HG03565 (cell line): Measurements from ENCODE around the gene YIPF1.

Experiments
- ATAC-seq: cut with Tn5 transposase; IDR thresholded peaks from one replicate; pipeline ENCODE4 v1.9.1; 2021; ENCODE audit warnings: mild to moderate bottlenecking, moderate library complexity; ENCODE audit not compliant: unreplicated experiment

Gene YIPF1

DNA sequence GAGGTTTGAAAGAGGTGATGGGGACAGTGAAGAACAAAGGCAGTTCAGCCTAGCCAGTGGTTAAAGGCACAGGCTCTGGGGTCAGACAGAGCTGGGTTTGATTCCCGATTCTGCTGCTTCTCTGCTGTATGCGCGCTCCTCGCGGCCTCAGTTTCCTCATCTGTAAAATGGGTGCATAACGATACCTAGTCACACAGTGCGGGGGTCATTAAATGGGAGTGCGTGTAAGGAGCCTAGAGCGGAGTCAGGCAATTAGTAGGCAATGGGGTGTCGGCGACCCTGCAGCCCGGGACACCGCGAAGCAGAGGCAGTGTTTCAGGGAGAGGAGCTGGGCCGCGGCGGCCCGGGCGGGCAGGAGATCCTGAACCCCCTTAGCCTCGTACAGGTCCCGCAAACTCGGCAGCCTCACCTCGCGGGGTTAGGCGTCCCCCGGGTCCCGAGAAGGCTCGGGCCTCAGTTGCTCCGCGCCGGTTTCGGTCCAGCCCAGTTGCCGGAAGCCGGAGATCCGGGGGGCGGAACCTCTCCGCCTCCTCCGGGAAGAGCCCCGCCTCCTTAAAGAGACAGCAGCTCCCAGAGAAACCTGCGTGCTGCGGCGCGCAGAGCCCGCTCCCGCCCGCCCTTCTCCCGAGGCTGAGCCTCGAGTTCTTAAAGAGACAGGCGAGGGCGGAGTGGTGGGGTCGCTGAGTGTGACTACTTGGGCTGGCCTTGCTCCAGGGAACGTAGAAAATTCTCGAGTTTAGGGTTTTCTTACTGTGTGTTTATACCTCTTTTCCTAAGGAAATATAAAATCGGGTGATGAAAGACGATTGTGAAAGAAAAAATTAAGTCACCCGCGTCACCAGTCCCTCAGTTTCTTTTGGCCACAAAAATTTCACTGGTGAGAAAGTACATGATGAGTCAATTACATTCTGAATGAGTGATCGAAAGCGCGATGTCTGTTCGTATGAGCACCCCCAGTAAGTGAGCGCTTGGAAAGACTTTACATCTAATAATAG is at the start of gene YIPF1:
YIPF1 (minus strand) TSS at position 494 of the 995 bp plus-strand sequence. CDS start 860 bp downstream, outside the sequence.
- ATAC-seq: peak; percentile 78

DNA sequence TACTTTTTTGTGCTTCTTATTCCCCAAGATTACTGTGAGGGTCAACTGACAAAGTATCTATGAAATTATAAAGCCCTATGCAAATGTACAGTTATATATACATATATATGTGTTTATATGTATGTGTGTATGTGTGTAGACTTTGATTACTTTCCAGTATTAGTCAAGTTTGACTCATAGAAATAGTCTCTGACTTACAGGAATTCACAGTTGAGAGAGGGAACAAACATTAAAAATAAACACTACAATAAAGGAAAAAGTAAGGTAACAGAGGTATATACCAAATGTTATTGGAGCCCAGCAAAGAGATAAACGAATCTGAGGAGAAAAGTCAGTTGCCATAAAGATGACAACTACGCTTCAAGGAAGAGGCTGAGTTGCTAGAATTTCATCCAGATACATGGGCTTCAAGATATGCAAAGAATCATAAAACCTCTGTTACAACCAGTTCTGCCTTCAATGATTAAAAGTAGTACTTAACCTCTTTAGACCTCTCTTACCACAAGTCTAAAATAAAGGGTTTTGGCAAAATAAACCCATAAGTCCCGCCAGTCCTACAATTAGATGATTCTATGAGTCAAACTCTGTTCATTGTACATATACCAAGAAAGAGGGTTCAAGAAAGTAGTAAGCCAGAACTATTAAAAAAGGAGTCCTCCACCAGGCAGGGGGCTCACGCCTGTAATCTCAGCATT is 48.7 kb upstream of the YIPF1 start:
- ATAC-seq: no peak

DNA sequence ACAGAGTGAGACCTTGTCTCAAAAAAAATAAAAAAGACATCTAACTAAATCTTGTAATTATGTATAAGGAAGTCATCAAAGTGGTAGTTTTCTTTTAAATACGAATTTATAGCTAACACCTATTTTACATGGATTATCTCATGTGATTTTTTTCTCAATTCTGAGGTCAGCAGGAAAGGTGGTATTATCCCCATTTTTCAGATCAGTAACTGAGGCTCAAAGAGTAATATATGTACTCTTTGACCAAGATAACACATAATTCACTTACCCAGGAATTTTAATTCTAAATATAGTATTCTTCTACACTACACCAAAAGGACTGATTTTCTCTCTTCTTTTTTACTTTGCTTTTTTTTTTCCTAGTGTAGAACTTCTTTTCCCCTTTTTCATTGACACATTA is 46.8 kb upstream of the YIPF1 start:
- ATAC-seq: no peak

DNA sequence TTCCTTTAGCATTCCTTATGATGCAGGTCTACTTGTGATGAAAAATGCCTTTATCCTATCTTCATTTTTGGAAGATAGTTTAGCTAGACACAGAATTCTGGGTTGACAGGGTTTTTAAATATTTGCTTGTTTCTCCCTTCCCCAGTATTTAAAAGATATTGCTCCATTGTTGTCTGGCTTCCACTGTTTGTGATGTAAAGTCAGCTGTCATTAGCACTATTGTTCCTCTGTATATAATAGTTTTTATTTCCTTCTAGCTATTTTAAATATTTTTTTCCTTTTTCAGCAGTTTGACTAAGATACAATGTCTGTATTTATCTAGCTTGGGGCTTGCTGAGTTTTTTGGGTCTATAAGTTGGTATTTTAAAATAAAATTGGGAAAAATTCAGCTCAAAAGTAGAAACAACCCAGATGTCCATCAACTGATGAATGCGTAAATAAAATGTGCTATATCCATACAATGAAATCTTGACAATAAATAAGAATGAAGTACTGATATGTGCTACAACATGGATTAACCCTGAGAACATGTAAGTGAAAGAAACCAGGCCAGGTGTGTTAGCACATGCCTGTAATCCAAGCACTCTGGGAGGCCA is 44.7 kb upstream of the YIPF1 start:
- no peak for ATAC-seq

DNA sequence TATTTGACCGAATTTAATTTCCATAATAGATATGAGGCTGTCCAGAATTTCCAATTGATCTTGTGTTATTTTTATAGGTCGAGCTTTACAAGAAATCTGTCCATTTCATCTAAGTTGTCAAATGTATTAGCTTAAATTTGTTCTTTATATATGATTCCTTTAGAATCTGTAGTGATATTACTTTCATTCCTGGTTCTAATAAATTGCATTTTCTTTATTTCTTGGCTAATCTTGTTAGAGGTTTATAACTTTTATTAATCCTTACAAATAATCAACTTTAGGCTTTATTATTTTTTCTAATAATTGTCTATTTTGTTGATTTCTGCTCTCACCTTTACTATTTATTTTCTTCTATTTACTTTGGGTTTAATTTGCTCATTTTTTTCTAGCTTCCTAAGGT is 41.9 kb upstream of the YIPF1 start:
- ATAC-seq: no peak

DNA sequence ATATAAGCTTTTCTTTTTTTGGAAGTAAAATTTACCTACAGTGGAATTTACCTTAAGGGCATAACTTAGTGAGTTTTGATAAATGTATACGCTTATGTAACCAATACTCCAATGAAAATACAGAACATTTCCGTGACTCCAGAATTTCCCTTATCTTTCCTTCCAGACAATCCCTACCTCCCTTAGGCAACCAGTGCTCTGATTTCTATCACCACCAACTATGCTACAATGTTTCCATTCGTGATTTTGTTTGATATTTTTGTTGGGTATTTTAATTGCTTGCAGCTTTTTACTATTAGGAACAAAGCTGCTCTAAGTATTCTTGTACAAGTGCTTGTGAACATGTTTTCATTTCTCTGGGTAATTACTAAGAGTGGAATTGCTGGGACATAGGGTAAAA is 41.3 kb upstream of the YIPF1 start:
- no peak for ATAC-seq

DNA sequence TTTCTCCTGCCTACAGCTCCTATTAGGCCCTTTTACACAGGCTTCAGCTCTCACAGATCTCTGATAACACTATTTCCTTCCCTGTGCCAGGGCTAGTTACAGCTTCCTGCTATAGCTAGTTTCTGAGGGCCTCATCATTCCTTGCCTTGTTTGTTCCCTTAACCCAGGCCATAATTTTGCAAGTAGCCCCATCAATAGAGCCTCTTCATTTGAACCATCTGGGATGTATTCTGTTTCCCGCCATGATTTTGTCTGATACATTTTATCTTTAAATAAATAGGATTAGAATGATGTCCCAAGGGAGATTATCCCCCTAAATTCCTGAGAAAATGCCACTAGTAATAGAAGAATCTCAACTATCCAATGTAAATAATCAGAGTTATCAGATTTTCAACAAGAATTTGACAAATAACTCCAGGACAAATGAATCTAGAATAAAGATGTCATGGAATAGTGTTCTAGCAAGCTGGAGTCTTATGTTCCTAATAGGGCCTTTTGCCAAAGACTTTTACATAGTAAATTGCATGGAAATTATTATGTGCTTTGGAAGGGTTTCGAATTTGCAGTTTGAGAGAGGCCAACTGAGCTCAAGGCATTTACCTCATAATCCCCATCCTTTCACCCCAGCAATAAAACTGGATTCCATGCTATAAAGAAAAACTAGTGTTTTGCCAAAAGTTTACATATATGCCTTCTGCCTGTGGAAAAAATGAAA is 39.8 kb upstream of the YIPF1 start:
- ATAC-seq: no peak

DNA sequence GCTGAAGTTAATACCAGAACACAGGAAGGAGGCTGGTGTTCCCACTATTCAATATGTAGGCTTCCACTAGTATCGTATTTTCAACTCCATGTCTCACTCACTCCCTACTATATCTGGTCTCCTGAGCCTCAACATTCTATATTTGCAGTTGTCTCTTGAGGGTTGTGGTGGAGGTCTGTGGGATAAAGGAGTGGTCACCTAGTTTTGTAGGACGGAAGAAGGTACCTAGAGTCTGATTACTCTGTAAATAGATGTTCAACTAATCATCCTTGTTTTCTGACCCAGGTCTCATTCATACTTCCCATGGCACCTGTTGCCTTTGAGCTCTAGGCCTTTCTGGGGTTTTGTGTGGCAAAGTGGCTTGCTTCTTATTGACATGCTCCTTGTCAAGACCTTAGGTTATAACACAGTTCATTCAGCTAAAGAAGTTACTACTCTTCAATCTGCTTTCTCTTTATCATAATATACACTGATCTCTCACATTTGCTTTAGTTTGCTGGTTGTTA is 37.8 kb upstream of the YIPF1 start:
- no peak for ATAC-seq

DNA sequence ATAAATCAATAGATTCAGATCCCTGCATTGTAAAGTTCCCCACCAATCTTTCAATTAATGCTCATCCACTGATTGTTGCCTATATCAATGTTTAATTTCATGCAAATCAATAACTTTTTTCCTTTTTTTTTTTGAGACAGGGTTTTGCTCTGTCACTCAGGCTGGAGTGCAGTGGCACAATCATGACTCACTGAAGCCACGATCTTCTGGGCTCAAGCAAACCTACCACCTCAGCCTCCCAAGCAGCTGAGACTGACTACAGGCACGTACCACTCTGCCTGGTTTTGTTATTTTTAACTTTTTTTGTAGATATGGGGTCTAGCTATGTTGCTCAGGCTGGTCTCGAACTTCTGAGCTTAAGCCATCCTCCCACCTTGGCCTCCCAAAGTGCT is 30.1 kb upstream of the YIPF1 start:
- ATAC-seq: no peak

DNA sequence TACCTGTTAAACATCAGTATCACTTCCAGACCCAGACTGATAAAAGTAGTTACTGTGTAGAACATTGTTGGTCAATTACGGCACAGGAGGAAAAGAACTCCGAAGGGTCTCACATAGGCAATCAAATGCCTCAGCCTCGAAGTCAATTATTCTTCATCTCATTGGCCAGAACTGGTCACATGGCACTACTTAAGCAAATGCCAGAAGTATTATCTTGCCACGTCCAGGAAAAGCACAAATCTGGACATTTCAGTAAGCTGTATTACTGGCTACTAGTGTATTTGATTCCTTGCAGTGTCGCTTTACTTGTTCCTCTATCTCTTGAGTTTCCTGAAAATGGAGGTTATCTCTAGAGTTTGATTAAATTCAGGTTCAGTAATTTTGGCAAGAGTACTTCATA is 28.7 kb upstream of the YIPF1 start:
- ATAC-seq: no peak

DNA sequence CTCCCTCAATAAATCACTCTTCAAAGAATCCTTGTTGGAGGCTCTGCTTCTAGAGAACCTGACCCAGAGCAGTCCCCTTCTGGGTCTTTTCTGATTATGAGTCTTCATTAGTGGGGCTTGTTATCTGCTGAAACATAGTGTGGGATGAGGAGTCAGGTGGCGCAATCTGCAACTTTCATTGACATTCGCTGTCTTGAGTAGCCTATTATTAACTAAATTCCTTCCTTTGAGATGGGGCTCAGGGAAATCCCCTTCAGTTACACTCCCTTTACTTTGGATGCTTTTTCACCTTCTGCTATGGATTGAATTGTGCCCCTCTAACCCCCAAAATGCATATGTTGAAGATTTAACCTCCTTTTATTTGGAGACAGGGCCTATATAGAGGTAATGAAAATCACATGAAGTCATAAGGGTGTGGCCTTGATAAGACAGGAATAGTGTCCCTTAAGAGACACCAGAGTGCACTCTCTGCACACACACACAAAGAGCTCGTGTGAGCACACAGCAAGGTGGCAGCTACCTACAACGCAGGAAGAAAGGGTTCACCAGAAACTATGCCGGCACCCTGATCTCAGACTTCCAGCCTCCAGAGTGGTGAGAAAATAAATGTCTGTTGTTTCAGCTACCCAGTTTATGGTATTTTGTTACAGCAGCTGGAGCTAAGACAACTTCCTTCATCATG is 23.9 kb upstream of the YIPF1 start:
- ATAC-seq: no peak

DNA sequence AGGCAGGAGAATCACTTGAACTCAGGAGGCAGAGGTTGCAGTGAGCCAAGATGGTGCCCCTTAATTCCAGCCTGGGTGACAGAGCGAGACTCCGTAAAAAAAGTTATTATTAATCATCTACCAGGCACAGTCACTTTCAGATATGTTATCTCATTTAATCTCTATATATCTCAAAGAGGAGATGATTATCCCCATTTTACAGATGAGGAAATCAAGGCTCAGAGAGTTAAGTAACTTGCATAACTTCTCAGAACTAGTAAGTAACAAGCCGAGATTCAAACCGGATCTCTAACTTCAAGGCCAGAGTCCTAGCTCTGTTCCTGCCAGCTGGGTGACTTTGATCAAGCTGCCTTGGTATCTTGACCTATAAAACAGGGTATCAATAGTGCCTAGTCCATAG is 21.8 kb upstream of the YIPF1 start:
- ATAC-seq: no peak

DNA sequence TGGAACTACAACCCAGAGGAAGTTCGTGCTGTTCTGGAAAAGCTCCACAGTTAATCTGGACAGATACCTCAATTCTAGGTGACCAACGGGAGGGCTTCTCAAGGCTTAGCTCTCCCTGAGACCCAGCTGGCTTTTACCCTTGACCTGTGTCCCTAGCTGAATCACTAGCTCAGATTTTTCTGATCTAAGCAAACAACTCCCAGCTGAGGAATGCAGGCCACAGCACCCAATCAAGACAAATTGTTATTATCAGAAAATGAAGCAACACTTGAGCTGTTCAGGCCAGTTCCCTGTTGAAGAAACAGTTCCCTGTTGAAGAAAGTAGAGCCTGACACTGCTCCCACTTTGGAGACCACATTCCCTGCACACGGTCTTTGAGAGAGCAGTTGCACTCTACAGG is 20.3 kb upstream of the YIPF1 start:
- no peak for ATAC-seq

DNA sequence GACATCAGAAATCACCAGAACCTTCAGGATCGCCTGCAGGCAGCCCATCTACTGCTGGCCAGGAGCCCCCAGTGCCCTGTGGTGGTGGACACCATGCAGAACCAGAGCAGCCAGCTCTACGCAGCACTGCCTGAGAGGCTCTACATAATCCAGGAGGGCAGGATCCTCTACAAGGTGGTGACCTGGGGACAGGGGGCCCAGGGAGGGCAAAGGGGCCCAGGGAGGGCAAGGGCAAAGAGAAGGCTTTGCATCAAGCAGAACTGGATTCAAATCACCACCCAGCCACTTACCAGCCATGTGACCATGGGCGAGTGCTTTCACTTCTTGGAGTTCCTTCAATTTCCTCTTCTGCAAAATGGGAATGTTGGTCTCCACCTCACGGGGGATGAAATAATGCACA is 16.5 kb upstream of the YIPF1 start:
- ATAC-seq: no peak

DNA sequence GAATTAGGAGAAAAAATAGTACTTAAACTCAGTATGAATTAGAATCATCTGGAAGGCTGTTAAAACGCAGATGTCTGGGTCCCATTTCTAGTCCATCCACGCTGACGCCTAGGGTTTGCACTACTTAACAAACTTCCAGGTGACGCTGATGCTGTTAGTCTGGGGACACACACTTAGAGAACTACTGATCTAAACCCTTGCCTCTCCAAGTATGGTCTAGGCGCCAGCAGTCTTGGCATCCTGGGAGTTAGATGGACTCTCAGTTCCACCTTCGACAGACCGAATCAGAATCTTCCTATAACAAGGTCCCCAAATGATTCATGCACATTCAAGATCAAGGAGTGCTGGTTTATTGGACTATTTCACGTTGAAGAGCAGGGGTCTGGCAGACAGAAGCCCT is 15.9 kb upstream of the YIPF1 start:
- no peak for ATAC-seq

DNA sequence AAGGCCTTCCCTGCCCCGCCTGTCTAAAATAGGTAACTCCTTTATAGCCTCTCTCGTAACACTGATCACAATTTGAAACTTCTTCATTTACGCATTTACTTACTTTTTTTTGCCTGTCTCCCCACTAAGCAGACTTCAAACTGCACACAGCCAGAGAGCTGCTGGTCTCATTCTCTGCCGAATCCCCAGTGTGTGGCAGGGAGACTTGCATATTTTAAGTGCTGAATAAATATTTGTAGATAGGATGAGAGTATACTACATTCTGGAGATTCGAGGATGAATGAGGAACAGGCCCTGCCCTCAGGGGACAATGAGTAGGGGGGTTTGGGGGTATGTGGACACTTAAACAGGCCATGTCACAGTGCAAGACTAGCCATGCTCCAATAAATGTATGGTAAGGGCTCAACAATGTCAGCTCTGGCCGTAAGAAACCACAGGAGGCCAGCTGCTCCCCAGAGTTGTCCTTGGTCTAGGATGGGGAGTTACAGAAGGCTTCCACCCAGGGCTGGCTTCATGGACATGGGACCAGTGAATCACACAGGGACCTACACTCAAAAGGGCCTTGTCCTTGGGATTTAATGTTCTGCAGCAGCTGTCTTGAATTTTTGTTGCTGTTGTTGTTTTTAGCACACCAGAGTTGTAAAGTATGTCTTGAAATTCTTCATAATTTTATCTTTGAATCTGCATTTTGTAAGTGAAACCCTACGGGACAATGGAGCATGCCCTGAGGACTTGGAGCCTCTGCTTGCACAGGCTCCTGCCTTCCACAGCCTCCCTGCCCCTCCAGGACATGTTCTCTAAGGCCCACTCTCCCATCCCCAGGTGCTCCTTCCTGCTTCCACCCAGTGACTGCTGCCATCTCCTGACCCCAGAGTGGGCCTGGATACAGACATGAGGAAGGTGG is 12.9 kb upstream of the YIPF1 start:
- ATAC-seq: no peak

DNA sequence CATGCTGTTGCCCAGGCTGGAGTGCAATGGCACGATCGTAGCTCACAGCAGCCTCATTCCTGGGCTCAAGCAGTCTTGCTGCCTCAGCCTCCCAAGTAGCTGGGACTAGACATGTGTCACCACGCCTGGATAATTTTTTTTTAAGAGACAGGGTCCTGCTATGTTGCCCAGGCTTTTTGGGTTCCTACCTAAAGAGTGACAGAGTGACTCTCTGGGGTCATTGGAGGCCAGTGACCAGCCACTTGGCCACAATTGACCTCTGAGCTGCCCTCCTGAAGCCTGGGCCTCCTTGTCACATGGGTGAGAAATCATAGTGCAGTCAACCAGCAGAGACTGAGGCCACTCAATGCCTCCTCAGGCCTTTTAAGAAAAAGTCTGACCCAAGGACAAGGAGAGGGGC is 10.1 kb upstream of the YIPF1 start:
- no peak for ATAC-seq

DNA sequence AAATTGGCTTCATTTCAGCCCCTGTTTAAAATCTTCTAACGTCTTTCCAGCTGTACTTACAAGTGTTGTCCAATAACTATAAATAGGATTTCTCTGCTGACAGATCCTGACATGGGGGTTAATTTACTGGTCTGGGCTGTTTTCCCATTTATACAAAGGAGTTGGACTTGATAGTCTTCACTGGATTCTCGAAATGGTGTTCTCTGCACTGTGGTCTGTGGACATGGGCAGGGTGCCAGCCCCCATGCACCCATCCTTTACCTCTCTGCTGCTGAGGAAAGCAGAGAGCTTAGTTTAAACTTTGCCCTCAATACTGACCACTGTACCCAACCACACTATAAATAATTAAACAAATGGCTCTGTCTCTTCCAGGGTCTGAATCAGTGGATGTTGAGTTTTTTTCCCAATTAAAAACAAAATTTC is 9.6 kb upstream of the YIPF1 start:
- no peak for ATAC-seq

DNA sequence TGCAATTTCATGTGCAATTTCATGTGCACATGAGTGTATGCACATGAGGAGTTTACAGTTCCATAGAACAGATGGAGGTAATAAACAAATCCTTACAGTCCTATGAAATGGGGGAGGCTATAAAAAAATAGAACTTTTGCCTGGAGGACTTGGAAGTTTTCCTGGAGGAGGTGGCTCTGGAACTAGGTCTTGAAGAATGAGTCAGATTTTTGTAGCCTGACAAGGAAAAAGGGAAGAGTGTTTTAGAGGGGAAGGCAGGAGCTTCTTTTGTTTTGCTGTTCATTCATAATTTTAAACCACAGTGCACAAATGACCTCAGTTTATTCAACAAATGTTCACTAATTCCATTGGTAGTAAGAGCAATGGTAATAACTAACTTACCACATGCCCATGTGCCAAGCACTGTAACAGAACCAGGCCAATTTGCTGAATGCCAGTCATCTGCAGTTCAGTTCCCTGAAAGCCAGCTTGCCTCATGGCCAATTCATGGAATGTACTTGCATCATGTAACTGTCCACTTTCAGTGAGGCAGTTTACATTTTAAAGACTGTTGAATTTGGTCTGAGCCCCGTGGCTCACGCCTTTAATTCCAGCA is 7.1 kb upstream of the YIPF1 start:
- ATAC-seq: no peak
